RPMI7951 (cell line): ENCODE results near the gene ADAM15. TPM values are rescaled to one million over a fixed set of nuclear protein-coding genes. Genes with fewer than 3 reads are reported as not detected.

Experiments used
- DNase-seq: peaks from one replicate; pipeline ENCODE4 v3.0.0-alpha.2; 2012; ENCODE audit warnings: low read depth
- total RNA-seq: library from RNA; depleted of rRNA; stranded (reverse); fragments of >200 nt; shearing (Covaris generic); gene quantifications from 2 replicates; pipeline ENCODE4 v1.2.3, GENCODE V29; 2014

The ADAM15 gene
- total RNA-seq, 1 experiment from 2014 or later = 30.6 TPM

DNA sequence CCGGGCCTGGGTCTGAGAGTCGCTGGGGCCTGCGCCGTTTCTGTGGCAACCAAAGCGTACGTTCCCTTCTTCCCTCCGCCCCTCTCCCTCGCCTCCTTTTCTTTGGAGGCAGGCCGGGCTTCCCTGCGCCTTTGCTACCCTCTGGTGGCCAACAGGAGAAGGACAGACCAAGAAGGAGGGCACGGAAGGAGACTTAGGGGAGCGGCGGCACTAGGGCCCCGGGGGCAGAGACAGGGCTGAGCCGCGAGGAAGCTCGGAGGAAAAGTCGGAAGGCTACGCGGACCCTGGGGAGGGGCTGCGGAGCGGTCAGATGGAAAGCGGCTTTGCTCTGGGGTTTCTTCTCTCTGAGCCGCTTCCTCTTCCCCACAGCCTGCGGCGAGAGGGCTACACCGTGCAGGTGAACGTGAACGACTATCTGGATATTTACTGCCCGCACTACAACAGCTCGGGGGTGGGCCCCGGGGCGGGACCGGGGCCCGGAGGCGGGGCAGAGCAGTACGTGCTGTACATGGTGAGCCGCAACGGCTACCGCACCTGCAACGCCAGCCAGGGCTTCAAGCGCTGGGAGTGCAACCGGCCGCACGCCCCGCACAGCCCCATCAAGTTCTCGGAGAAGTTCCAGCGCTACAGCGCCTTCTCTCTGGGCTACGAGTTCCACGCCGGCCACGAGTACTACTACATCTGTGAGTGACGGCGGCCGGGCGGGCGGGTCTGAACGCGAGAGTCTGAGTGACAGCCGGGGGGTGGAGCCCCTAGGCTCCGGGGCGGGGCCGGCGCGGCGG, 33.8 kb downstream of the ADAM15 start:
- DNase-seq = peak; percentile 85

DNA sequence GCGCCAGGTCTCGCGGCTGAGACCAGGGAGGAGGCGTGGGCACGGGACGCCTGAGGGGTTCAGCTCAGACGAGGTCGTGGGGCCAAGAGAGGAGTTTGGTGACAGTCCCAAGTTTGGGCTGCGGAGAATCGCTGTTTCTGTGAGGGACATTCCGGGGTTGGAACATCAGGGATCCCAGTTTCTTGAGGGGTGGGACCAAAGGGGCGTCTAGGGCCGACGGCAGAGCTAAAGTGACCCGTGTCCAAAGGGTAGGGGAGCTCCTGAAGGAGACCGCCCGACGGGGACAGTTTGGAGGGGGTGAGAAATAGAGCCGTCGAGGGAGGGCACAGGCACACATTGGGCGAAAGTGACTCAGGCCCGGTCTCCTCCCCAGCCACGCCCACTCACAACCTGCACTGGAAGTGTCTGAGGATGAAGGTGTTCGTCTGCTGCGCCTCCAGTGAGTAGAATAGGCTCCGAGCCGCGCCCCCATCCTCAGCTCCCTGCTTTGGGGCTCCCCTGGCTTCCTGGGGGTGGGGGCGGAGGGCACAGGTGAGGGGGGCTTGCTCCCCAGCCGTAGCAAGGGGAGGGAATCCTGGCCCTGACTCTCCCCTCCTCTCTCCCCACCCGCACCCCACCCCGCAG, 34.5 kb downstream of the ADAM15 start:
- DNase-seq = peak; percentile 37

DNA sequence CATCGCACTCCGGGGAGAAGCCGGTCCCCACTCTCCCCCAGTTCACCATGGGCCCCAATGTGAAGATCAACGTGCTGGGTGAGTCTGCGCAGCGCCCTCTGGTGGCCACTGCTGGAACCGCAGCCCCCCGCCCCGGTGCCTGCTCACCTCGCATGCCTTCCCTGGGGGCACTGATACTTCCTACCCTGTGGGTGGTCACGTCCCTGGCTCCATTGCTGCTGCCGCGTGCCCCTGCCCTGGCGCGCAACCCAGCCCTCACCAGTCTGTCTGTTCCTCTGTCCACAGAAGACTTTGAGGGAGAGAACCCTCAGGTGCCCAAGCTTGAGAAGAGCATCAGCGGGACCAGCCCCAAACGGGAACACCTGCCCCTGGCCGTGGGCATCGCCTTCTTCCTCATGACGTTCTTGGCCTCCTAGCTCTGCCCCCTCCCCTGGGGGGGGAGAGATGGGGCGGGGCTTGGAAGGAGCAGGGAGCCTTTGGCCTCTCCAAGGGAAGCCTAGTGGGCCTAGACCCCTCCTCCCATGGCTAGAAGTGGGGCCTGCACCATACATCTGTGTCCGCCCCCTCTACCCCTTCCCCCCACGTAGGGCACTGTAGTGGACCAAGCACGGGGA, 35.1 kb downstream of the ADAM15 start:
- DNase-seq = peak; percentile 38

DNA sequence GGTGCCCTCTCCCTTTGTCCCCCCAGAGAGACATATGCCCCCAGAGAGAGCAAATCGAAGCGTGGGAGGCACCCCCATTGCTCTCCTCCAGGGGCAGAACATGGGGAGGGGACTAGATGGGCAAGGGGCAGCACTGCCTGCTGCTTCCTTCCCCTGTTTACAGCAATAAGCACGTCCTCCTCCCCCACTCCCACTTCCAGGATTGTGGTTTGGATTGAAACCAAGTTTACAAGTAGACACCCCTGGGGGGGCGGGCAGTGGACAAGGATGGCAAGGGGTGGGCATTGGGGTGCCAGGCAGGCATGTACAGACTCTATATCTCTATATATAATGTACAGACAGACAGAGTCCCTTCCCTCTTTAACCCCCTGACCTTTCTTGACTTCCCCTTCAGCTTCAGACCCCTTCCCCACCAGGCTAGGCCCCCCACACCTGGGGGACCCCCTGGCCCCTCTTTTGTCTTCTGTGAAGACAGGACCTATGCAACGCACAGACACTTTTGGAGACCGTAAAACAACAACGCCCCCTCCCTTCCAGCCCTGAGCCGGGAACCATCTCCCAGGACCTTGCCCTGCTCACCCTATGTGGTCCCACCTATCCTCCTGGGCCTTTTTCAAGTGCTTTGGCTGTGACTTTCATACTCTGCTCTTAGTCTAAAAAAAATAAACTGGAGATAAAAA, 35.9 kb downstream of the ADAM15 start:
- no peak for DNase-seq

DNA sequence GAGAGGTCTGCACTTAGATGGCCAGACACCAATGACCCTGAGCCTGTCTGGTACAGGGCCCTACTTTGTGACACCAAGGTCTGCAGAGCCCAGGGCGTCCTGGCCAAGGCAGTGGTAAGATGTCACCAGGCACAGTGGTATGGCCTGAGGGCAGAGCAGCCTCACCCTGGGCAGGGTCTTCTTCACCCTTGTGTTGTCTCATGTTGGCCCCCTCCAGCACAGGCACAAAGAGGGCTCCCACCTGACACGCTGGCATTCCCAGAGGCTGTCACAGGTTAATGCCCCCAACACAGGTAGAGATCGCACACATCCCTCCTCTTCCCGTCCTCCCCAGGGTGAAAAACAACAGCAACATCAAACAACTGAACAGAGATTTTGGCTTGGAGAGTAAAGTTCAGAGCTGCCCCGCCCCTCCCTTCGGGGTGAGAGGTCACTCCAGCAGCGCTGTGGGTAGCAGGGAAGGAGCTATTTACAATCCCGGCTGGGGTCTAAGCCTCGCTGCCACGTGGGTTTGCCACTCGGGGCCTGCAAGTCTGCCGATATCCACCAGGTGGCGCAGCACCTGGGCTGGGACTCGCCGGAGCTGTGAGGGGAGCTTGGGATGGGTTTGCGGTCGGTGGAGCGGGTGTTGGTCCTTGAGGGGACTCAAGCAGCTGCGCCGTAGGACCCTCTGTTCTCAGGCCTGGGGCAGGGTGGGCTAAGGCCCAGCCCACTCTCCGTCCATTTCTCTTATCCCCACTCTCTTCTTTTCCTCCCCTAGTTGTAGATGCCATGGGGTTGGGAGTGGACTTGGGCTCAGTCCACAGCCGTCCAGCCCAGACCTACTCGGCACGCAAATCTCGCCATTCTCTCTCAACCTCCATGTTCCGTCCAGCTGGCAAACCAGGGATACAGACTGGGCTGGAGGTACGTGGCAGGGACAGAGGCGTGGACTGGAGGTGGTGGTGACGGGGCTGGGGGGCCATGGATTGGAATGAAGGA, 40.2 kb downstream of the ADAM15 start:
- DNase-seq = peak; percentile 52

DNA sequence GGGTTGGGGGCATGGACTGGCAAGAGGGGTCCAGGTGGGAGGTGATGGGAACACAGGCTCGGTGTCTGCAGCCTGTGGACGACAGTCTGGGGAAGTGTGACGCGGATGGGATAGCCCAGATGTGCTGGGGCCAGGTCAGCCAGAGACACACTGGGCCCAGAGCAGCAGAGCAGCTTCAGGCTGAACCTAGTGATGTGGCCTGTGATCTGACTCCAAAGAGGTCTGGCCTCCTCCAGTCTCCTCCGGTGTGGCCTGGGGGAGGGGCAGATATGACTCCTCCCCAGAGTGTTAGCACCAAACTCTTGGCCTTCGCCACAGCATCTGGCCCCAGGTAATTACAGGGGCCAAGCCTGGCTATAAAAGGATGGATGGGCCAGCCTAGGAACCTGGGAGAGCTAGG, 41.0 kb downstream of the ADAM15 start:
- no peak for DNase-seq

DNA sequence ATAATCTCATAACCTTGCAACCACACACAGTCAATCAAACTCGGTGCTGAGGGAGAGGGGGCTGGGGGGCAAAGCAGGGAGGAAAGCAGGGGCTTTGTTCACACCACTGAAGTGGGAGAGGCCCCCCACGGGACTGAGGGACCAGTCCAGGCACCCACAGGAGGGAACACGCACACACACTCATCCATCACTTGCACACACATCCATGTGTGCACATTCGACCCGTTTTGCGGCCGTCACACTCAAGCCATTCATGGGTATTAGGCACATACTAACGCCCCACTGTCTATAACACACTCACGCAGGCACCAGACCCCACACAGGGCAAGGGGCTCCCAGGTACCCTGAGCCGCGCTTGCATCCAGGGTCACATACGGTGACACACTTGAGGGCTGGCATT, 41.5 kb downstream of the ADAM15 start:
- no peak for DNase-seq

DNA sequence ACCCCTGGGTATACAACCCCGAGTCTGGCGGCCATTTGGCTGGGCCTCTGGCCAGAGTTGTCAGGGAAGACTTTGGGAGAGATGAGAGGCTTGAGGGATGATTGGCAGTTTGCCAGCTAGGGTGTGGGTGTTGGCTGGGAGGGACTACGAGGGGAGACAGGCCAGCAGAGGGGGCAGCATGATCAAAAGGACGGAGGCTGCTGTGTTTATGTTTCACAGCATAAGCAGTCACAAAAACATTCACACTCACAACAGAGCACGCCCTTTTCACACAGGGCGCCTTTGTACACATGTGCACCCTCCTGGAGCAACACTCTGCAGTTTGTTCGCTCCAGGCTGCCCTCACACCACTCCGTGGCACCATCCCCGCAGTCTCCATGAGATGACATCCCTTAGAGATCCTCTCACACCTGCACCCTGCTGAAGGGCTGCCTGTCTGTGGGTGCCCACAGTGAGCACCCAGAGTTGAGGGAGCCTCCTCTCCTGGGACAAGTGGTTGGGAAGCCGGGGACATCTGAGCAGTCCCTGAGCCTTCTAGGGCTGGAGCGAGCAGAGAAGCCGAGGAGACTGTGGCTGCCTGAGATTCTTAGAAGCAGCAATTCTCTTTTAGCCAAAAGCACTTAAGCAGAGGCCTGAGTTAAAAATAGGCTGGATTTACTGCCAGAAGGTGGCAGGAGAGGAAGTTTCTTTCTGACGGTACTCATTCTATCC, 43.0 kb downstream of the ADAM15 start:
- peak; percentile 52 for DNase-seq

DNA sequence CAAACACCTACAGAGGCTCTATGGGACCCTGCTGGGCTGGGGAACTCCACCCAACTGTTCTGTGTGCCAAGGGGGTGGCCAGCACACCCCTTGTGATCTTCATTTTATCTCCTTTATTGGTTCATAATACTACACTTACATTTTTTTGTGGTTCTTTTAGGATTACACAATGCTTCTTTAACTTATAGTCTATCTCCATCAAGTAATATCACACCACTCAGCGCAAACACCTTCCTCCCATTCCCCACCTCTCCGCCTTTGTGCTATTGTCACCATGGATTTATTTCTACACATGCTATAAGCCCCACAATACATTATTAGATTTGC, 43.5 kb downstream of the ADAM15 start:
- no peak for DNase-seq

DNA sequence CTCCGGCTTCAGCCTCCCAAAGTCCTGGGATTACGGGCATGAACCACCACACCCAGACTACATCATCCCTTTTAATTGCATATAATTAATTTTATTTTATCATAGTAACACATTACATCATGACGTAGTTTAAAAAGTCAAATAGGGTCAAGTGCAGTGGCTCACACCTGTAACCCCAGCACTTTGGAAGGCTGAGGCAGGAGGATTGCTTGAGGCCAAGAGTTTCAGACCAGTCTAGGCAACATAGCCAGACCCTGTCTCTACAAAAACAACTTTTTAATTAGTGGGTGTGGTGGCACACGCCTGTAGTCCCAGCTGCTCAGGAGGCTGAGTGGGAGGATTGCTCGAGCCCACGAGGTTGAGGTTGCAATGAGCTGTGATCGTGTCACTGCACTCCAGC, 48.2 kb downstream of the ADAM15 start:
- no peak for DNase-seq

DNA sequence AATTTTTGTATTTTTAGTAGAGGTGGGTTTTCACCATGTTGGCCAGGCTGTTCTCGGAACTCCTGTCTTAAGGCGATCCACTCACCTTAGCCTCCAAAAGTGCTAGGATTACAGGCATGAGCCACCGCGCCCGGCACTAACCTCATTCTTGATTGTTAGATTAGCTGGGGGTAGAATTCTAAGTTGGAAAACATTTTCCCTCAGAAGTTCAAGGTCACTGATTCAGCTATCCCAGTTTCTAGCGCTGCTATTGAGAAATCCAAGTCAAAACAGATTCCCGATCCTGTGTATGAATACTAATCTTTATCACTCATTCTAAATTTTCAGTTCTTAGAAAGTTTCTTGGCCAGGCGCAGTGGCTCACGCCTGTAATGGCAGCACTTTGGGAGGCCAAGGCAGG, 52.2 kb downstream of the ADAM15 start:
- no peak for DNase-seq

DNA sequence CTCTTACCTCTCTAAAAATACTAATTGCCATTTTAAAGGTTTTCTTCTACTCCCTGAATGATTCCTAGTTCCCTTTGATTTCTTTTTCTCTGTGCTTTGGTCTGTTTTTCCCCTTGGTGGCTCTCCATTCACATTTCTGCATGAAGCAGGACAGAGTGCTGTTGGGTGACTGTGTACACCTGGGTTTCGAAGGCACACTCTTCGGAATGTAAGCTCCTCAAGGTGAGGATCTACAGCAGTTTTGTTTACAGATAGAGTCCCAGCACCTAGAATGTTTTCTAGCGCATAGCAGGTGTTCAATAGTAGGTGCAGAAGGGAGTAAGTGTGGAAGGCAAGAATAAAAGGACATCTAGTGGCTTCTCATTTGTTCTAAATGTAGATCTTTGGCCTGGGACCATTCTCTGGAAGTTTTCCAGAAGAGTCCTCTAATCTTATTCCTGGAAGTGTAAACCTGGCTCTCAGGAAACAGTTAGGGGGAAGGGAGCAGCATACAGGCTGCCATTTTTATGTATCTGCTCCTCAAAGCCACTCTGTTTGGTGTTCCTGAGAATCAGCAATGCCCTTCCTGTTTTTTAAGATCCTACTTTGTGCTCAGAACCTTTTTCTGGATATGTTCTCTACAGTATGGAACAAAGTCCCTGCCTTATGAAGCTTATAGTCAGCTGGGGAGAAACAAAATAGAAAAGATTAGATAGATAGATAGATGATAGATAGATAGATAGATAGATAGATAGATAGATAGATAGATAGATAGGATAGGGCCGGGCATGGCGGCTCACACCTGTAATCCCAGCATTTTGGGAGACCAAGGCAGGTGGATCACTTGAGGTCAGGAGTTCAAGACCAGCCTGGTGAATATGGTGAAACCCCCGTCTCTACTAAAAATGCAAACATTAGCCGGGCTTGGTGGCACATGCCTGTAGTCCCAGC, 53.8 kb downstream of the ADAM15 start:
- no peak for DNase-seq

DNA sequence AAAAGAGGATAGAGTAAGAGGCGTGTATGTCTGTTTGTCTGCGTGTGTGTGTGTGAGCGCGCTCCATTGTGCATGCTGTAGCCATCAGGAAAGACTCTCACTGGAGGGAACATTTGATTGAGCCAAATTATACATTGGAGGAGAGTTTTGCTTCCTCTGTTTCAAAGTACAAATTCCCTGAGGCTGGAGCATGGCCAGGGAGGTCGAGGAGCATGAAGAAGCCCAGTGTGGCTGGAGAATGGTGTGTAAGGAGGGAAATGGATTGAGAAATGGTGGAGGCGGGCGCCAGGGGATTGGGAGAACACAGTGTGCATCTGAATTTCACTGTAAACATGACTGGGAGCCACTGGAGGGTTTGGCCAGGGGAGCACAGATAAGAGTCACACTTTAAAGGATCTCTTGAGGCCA, 54.5 kb downstream of the ADAM15 start:
- DNase-seq = no peak

DNA sequence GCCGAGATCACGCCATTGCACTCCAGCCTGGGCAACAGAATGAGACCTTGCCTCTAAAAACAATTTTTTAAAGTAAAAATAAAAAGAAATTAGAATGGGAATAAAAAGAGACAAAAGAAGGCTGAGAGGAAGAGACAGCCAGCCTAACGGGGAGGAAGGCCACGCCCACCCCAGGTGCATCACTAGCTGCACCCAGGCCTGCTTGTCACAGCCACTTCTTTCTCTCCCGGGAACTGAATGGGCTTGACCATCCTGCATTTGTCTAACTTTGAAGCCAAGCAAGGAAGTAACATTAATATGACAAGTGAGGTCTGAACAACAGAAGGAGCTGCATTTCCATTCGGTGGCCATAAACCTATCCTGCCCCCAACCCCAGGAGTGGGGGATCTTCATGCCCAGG, 55.7 kb downstream of the ADAM15 start:
- no peak for DNase-seq

DNA sequence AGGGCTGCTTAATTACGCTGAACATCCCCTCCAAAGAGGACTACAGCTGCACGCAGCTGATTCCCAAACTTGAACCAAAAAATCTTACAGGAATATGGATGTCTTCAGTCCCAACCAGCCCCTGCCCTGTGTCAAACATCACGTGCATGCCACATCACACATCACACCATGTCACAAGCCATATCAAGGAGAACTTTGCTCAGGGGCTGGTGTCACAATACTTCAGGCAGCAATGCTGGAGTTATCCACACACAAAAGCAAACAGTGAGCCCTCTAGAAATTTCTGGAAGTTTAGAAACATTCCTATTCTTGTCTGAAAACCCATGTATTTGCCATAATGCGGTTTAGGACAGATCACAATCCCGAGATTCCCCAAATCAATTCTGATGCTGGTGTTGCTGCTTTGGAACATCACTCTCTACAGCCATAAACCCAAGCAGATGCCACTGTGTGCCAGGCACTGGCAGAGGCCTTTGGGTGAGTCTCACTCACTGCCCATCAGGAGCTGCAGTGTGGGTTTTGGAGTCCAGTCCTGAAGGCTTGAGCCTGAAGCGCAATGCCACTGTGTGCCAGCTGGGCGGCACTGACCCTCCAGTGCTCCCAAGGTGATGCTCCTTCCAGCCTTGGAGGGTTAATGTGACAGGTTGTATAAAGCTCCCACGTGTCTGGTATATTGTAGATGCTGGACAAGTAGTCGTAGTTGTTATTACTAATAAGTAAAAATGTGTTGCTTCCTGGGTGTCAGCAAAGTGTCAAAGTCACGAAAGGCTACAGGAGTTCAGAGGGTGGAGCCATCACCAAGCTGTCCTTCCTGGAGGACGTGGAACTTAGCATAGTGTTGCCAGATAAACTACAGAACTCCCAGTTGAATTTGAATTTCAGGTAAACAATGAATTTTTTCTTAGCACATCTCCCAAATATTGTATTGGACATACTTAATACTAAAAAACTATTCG, 56.5 kb downstream of the ADAM15 start:
- DNase-seq = no peak

DNA sequence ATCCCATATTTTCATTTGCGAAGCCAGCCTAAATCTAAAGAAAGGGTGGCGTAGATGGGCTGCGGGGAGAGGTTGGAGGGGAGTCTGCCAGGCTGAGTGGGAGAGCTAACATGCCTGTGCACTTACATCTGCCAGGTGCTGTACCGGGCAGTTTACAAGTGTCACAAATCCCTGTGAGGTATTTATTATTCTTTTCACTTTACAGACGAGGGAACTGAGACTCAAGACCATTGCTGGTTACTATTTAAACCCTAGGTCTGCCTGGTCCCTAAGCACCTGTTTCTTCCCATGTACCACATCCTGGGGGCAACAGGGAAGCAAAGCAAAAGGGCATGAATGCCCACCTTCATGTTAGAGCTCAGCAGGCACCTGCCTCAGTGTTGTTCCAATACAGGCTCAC, 57.2 kb downstream of the ADAM15 start:
- DNase-seq = no peak

DNA sequence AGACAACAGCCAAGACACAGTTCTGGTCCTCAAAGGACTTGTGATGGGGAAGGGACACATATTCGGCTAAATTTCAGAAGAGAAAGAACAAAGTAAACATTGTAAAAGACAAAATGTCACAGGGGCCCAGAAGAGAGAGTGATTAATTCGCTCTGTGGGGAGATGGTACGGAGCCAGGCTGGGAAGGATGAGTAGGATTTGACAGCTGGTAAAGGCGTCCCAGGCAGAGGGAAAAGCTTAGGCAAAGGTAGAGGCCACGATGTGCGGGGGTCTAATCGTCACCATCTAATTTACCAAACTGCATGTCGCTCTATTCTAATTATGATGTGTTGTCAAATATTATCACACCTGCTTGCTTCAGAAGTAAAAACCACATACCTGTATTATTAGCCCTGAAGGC, 59.3 kb downstream of the ADAM15 start:
- DNase-seq = no peak

DNA sequence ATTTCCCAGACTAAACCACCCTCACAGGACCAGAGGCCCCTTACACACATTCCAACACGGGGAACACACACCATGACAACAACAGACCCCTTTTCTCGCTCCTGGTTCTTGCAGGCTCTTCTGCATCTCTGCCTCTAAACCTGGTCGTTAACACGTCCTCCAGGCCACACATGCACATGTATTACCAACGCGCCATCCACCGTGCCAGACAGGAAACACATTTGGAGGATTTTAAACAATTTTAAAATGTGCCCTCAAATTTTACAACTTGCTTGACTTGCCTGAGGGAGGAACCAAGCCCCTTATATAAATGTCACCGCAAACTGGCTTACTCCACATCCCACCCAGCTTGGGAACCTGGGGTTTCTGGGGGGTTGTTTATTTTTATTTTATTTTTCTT, 59.7 kb downstream of the ADAM15 start:
- no peak for DNase-seq
